HG03558 (cell line): ENCODE data around the gene PPP1R3A.
"Not testable (repeated sequence)": the region's sequence is repeated elsewhere in the genome, so short reads cannot be mapped to it uniquely, and the experiment has no call there.

Source experiments
- ATAC-seq: cut with Tn5 transposase; IDR thresholded peaks from one replicate; pipeline ENCODE4 v1.9.1; 2021; ENCODE audit warnings: moderate number of reproducible peaks; ENCODE audit not compliant: unreplicated experiment; ENCODE audit errors: extremely low read depth

The PPP1R3A gene

GRCh38 chr7:113918946-113919345 lies at the start of gene PPP1R3A:
PPP1R3A (minus strand) TSS chr7:113919009; CDS start chr7:113918996, 13 bp downstream.
- no peak for ATAC-seq

- no peak for ATAC-seq
Observed at GRCh38 chr7:113963356-113963755, 44.5 kb upstream of the PPP1R3A start.

GRCh38 chr7:113959910-113960309 lies 41.1 kb upstream of the PPP1R3A start:
- no peak for ATAC-seq

GRCh38 chr7:113955157-113955556 lies 36.3 kb upstream of the PPP1R3A start:
- no peak for ATAC-seq

GRCh38 chr7:113953553-113953952 lies 34.7 kb upstream of the PPP1R3A start:
- ATAC-seq: no peak

GRCh38 chr7:113945018-113945938 lies 26.5 kb upstream of the PPP1R3A start:
- ATAC-seq: no peak

GRCh38 chr7:113936982-113937381 lies 18.2 kb upstream of the PPP1R3A start:
- no peak for ATAC-seq

- ATAC-seq: no peak
Observed at GRCh38 chr7:113936535-113936934, 17.7 kb upstream of the PPP1R3A start.

- not testable (repeated sequence) for ATAC-seq
Observed at GRCh38 chr7:113929389-113929788, 10.6 kb upstream of the PPP1R3A start.

- ATAC-seq: no peak
Observed at GRCh38 chr7:113928112-113928511, 9.3 kb upstream of the PPP1R3A start.

- no peak for ATAC-seq
Observed at GRCh38 chr7:113922049-113922448, 3.2 kb upstream of the PPP1R3A start.

- ATAC-seq: no peak
Observed at GRCh38 chr7:113921363-113921762, 2.6 kb upstream of the PPP1R3A start.

- ATAC-seq: no peak
Observed at GRCh38 chr7:113917840-113918239, 969 bp downstream of the PPP1R3A start.

- no peak for ATAC-seq
Observed at GRCh38 chr7:113915956-113916355, 2.9 kb downstream of the PPP1R3A start.

GRCh38 chr7:113912876-113913275 lies 5.9 kb downstream of the PPP1R3A start:
- no peak for ATAC-seq

GRCh38 chr7:113907617-113908016 lies 11.2 kb downstream of the PPP1R3A start:
- ATAC-seq: no peak

- ATAC-seq: no peak
Observed at GRCh38 chr7:113904521-113904920, 14.3 kb downstream of the PPP1R3A start.

- no peak for ATAC-seq
Observed at GRCh38 chr7:113892818-113893217, 26.0 kb downstream of the PPP1R3A start.

GRCh38 chr7:113891828-113892227 lies 27.0 kb downstream of the PPP1R3A start:
- no peak for ATAC-seq

GRCh38 chr7:113891031-113891350 lies 27.8 kb downstream of the PPP1R3A start:
- no peak for ATAC-seq

- no peak for ATAC-seq
Observed at GRCh38 chr7:113890331-113891030, 28.3 kb downstream of the PPP1R3A start.
